CD14-positive monocyte (primary cell): ENCODE data around the gene RAC2. TPM values are rescaled to one million over a fixed set of nuclear protein-coding genes. Genes with fewer than 3 reads are reported as not detected.

Experiments
- DNase-seq, 3 donors: peaks; one replicate each; pipeline ENCODE4 v3.0.0-alpha.2; 2011 to 2022
- H2AFZ ChIP-seq: 2 replicates; pipeline ENCODE4 v1.6.0; 2012; ENCODE audit warnings: mild to moderate bottlenecking, low read depth, low read length, inconsistent platforms; ENCODE audit not compliant: insufficient read depth, poor library complexity, severe bottlenecking
- H3K27ac ChIP-seq, 2 donors: 1 replicate in 1 of 2; 2 replicates in 1 of 2; pipeline ENCODE4 v1.5.1; 2012 to 2013; ENCODE audit warnings: low read length in 2 of 2, control low read depth in 1 of 2, inconsistent platforms in 1 of 2, low read depth in 1 of 2, mild to moderate bottlenecking in 1 of 2
- H3K27me3 ChIP-seq, 2 donors: one replicate each; pipeline versions ENCODE4 v1.6.0 to v1.6.1; 2011 to 2013; ENCODE audit warnings: low read length in 2 of 2; ENCODE audit not compliant: control insufficient read depth in 2 of 2, insufficient read depth in 2 of 2
- H3K36me3 ChIP-seq, 2 donors: replicated peaks in 1 of 2; 1 replicate in 1 of 2; 2 replicates in 1 of 2; pipeline versions ENCODE4 v1.5.1 to v1.6.1; 2012 to 2013; ENCODE audit warnings: low read length in 2 of 2, control low read depth in 1 of 2, inconsistent platforms in 1 of 2, mild to moderate bottlenecking in 1 of 2; ENCODE audit not compliant: insufficient read depth in 2 of 2, control insufficient read depth in 1 of 2
- H3K4me1 ChIP-seq, 2 donors: 1 replicate in 1 of 2; 2 replicates in 1 of 2; pipeline versions ENCODE4 v1.5.1 to v1.6.1; 2012 to 2013; ENCODE audit warnings: low read length in 2 of 2, control low read depth in 1 of 2, inconsistent platforms in 1 of 2, mild to moderate bottlenecking in 1 of 2, moderate library complexity in 1 of 2; ENCODE audit not compliant: insufficient read depth in 2 of 2, control insufficient read depth in 1 of 2
- H3K4me2 ChIP-seq: replicated peaks from 2 replicates; pipeline ENCODE3; 2012; ENCODE audit warnings: low read length, moderate library complexity, mild to moderate bottlenecking; ENCODE audit not compliant: poor library complexity, severe bottlenecking; ENCODE audit errors: extremely low read depth
- H3K4me3 ChIP-seq, 3 experiments: fragments of 200-600 bp in 1 of 3; sonication (generic) in 1 of 3; replicated peaks in 1 of 3; 1 replicate in 2 of 3; 2 replicates in 1 of 3; pipeline ENCODE4 v1.5.1; 2011 to 2013; ENCODE audit warnings: low read length in 3 of 3, mild to moderate bottlenecking in 3 of 3, control low read depth in 2 of 3, low read depth in 2 of 3, inconsistent platforms in 1 of 3, moderate library complexity in 1 of 3
- H3K79me2 ChIP-seq: 2 replicates; pipeline ENCODE4 v1.6.0; 2012; ENCODE audit warnings: mild to moderate bottlenecking, control low read depth, inconsistent platforms, low read length, moderate library complexity; ENCODE audit not compliant: insufficient read depth
- H3K9ac ChIP-seq: 2 replicates; pipeline ENCODE4 v1.6.0; 2017; ENCODE audit warnings: low read length, mild to moderate bottlenecking; ENCODE audit not compliant: insufficient read depth, poor library complexity, severe bottlenecking
- H3K9me3 ChIP-seq, 2 donors: replicated peaks in 1 of 2; 1 replicate in 1 of 2; 2 replicates in 1 of 2; pipeline versions ENCODE4 v1.5.1 to v1.6.1; 2012 to 2013; ENCODE audit warnings: low read length in 2 of 2, control low read depth in 1 of 2; ENCODE audit not compliant: control insufficient read depth in 1 of 2, insufficient read depth in 1 of 2
- H4K20me1 ChIP-seq: 2 replicates; pipeline ENCODE4 v1.6.0; 2012; ENCODE audit warnings: mild to moderate bottlenecking, low read length, control low read depth, moderate library complexity; ENCODE audit not compliant: insufficient read depth
- H3K27ac Mint-ChIP-seq, 7 donors: one replicate each; pipeline ENCODE4 v1.8.0; 2020; ENCODE audit warnings: mild to moderate bottlenecking in 7 of 7, mixed read lengths in 7 of 7, moderate library complexity in 6 of 7, inconsistent platforms in 2 of 7
- H3K27me3 Mint-ChIP-seq, 3 donors: one replicate each; pipeline ENCODE4 v1.8.0; 2021 to 2022; ENCODE audit warnings: low read depth in 3 of 3, mild to moderate bottlenecking in 3 of 3, mixed read lengths in 3 of 3, moderate library complexity in 3 of 3, inconsistent platforms in 1 of 3
- H3K36me3 Mint-ChIP-seq, 2 donors: one replicate each; pipeline ENCODE4 v1.8.0; 2020; ENCODE audit warnings: mixed read lengths in 2 of 2, inconsistent platforms in 1 of 2, mild to moderate bottlenecking in 1 of 2
- H3K4me1 Mint-ChIP-seq: one replicate; pipeline ENCODE4 v1.8.0; 2020; ENCODE audit warnings: mild to moderate bottlenecking, mixed read lengths
- H3K4me3 Mint-ChIP-seq, 2 donors: one replicate each; pipeline ENCODE4 v1.8.0; 2020; ENCODE audit warnings: mild to moderate bottlenecking in 2 of 2, mixed read lengths in 2 of 2, moderate library complexity in 1 of 2
- H3K9me3 Mint-ChIP-seq, 7 donors: one replicate each; pipeline ENCODE4 v1.8.0; 2020 to 2022; ENCODE audit warnings: mixed read lengths in 7 of 7, mild to moderate bottlenecking in 6 of 7, moderate library complexity in 6 of 7, inconsistent platforms in 2 of 7
- CTCF ChIP-seq: fragments of 200-600 bp; IDR thresholded peaks from one replicate; pipeline ENCODE4 v1.8.0; 2022; ENCODE audit warnings: antibody characterized with exemption, mild to moderate bottlenecking
- WGBS: methylation state at CpG from one replicate; pipeline ENCODE4 v1.1.5; 2013; ENCODE audit warnings: missing lambda C conversion rate; ENCODE audit not compliant: insufficient coverage; 5-methylcytosine and 5-hydroxymethylcytosine counted together
- intact Hi-C, 2 donors: fragments of 100-400 bp; cut with micrococcal nuclease; formaldehyde crosslinking; loops; one replicate each; pipeline versions ENCODE4 v1.15.0 to v1.15.1; 2023
- polyA plus RNA-seq, 3 donors: library from polyadenylated mRNA; depleted of rRNA in 1 of 3; unstranded in 2 of 3; stranded (reverse) in 1 of 3; fragments of 300-500 nt in 2 of 3; fragments of >200 nt in 1 of 3; fragmentation: Illumina TruSeq in 2 of 3; gene quantifications; 1 replicate in 2 of 3; 2 replicates in 1 of 3; pipeline ENCODE4 v1.2.3, GENCODE V29; 2012 to 2021

The RAC2 gene
- polyA plus RNA-seq, 3 donors, result 360 to 529 (median 526) TPM

- DNase-seq, result no peak
- Histone ChIP-seq H2AFZ (peak overlapping the region; percentile 73), H3K9me3 (no peaks in the 10 kb centered on the region), H3K27me3 (no peaks in the 10 kb centered on the region), H3K4me1 (peaks cover 38 to 40% of the 10 kb centered on the region in 2 donors), H3K9ac (peak overlapping the region; percentile 4), H3K36me3 (no peaks in the 10 kb centered on the region), H4K20me1 (no peaks in the 10 kb centered on the region), H3K4me3 (peak overlapping the region in 1 of 3 experiments; percentile 56), H3K27ac (peak overlapping the region; percentile 54 to 64), H3K4me2 (peak overlapping the region; percentile 58), H3K79me2 (no peaks in the 10 kb centered on the region)
- no peak for TF ChIP-seq CTCF
- Mint-ChIP-seq H3K27me3 (peaks cover 2 to 10% (median 6%) of the 10 kb centered on the region in 3 donors), H3K36me3 (peaks cover 0 to 4% of the 10 kb centered on the region in 2 donors), H3K9me3 (peaks cover 0 to 5% (median 0%) of the 10 kb centered on the region in 7 donors), H3K27ac (peak overlapping the region in 5 of 7 donors; percentile 88 to 94 (median 91)), H3K4me1 (peaks cover 43% of the 10 kb centered on the region), H3K4me3 (peak overlapping the region; percentile 72 to 90)
- 70% methylated on average over 5 of the region's 5 CpGs for WGBS
- intact Hi-C loops, result no loop called here
Measured at GRCh38 chr22:37177221-37177620, 66.8 kb downstream of the RAC2 start.

GRCh38 chr22:37176464-37177061, 67.5 kb downstream of the RAC2 start:
- Mint-ChIP-seq H3K27me3 (peaks cover 2 to 12% (median 8%) of the 10 kb centered on the region in 3 donors), H3K4me1 (peaks cover 43% of the 10 kb centered on the region), H3K9me3 (peaks cover 0 to 5% (median 0%) of the 10 kb centered on the region in 7 donors), H3K36me3 (peaks cover 0 to 4% of the 10 kb centered on the region in 2 donors), H3K4me3 (peak overlapping the region; percentile 72 to 90), H3K27ac (peak overlapping the region; percentile 88 to 94 (median 91))
- H3K27me3 ChIP-seq, result no peaks in the 10 kb centered on the region
- TF ChIP-seq CTCF, result no peak
- H2AFZ ChIP-seq, result peak overlapping the region; percentile 73
- peak; percentile 73 to 81 (median 74) for DNase-seq
- 0% methylated on average over 19 of the region's 23 CpGs for WGBS
- H3K4me1 ChIP-seq, result peaks cover 38 to 40% of the 10 kb centered on the region in 2 donors
- intact Hi-C loops, result no loop called here
- H4K20me1 ChIP-seq, result no peaks in the 10 kb centered on the region
- H3K4me3 ChIP-seq, result peak overlapping the region in 1 of 3 experiments; percentile 56
- no peaks in the 10 kb centered on the region for H3K9me3 ChIP-seq
- H3K27ac ChIP-seq, result peak overlapping the region; percentile 54 to 64
- no peaks in the 10 kb centered on the region for H3K36me3 ChIP-seq
- H3K4me2 ChIP-seq, result peak overlapping the region; percentile 58
- H3K79me2 ChIP-seq, result no peaks in the 10 kb centered on the region
- H3K9ac ChIP-seq, result peak overlapping the region; percentile 16
